Activated CD4-positive, alpha-beta T cell treated with anti-CD3 and anti-CD28 coated beads for 1 hour (primary cell): Measurements from ENCODE around the gene PPP1R26.
"Not testable (repeated sequence)": the region's sequence is repeated elsewhere in the genome, so short reads cannot be mapped to it uniquely, and the experiment has no call there.

Source experiments
- DNase-seq: peaks from one replicate; pipeline ENCODE4 v3.0.0-alpha.2; 2020

PPP1R26 gene

GRCh38 chr9:135505406-135506187 is 26.0 kb downstream of the PPP1R26 start:
- DNase-seq: no peak

GRCh38 chr9:135506327-135507103 is 26.9 kb downstream of the PPP1R26 start:
- DNase-seq: no peak

GRCh38 chr9:135507104-135508035 is 27.8 kb downstream of the PPP1R26 start:
- no peak for DNase-seq

GRCh38 chr9:135508211-135508820 is 28.7 kb downstream of the PPP1R26 start:
- DNase-seq: no peak

- DNase-seq: no peak
Observed at GRCh38 chr9:135509458-135509857, 29.9 kb downstream of the PPP1R26 start.

- DNase-seq: no peak
Observed at GRCh38 chr9:135512241-135512603, 32.6 kb downstream of the PPP1R26 start.

GRCh38 chr9:135512904-135513303 is 33.3 kb downstream of the PPP1R26 start:
- DNase-seq: no peak

- no peak for DNase-seq
Observed at GRCh38 chr9:135513351-135513846, 33.8 kb downstream of the PPP1R26 start.

GRCh38 chr9:135513906-135514305 is 34.3 kb downstream of the PPP1R26 start:
- DNase-seq: not testable (repeated sequence)

GRCh38 chr9:135514342-135515082 is 34.9 kb downstream of the PPP1R26 start:
- DNase-seq: no peak

- DNase-seq: no peak
Observed at GRCh38 chr9:135515083-135515951, 35.7 kb downstream of the PPP1R26 start.

GRCh38 chr9:135516132-135516860 is 36.7 kb downstream of the PPP1R26 start:
- no peak for DNase-seq

- DNase-seq: no peak
Observed at GRCh38 chr9:135517407-135517822, 37.8 kb downstream of the PPP1R26 start.

- DNase-seq: no peak
Observed at GRCh38 chr9:135519179-135519971, 39.8 kb downstream of the PPP1R26 start.

- no peak for DNase-seq
Observed at GRCh38 chr9:135520916-135521607, 41.5 kb downstream of the PPP1R26 start, which contains the start of gene LCN1. LCN1 (plus strand) TSS chr9:135521440; CDS start chr9:135521498, 58 bp downstream.

- no peak for DNase-seq
Observed at GRCh38 chr9:135521608-135522095, 42.1 kb downstream of the PPP1R26 start.

- DNase-seq: peak; percentile 3
Observed at GRCh38 chr9:135522137-135522877, 42.7 kb downstream of the PPP1R26 start.
